OCI-LY7 (cell line): ENCODE data around the gene TFAP2E. TPM values are rescaled to one million over a fixed set of nuclear protein-coding genes. Genes with fewer than 3 reads are reported as not detected.

Experiments used
- BruUV-seq: library from RNA; stranded (reverse); fragments of 400-500 nt; replicated peaks from 2 replicates; lab custom pipeline; 2021; lab: Mats Ljungman, UMichigan
- CTCF ChIA-PET: fragments of 300-600 bp; sonication (Branson Sonifier 250); formaldehyde crosslinking; loops from one replicate; lab custom pipeline; 2022; ENCODE audit warnings: antibody characterized with exemption; ENCODE audit not compliant: unreplicated experiment; lab: Charles Lee
- POLR2A ChIA-PET: fragments of 300-600 bp; sonication (Branson Sonifier 250); formaldehyde crosslinking; loops from one replicate; lab custom pipeline; 2022; ENCODE audit warnings: antibody characterized with exemption; lab: Charles Lee
- DNase-seq: peaks from one replicate; pipeline ENCODE4 v3.0.0-alpha.2; 2015; ENCODE audit warnings: low spot score
- H2AFZ ChIP-seq: fragments of 200-600 bp; sonication (generic), shearing (Covaris generic); 2 replicates; pipeline ENCODE4 v1.6.1; 2014; ENCODE audit warnings: mild to moderate bottlenecking, antibody characterized with exemption, low read length, moderate library complexity
- H3K27ac ChIP-seq: fragments of 200-600 bp; sonication (generic); 2 replicates; pipeline ENCODE4 v1.5.1; 2014; ENCODE audit warnings: mixed run types, low read depth, mild to moderate bottlenecking, moderate library complexity, low read length, inconsistent platforms; ENCODE audit not compliant: poor library complexity, severe bottlenecking
- H3K36me3 ChIP-seq: fragments of 200-600 bp; sonication (generic); 2 replicates; pipeline ENCODE4 v1.6.1; 2014; ENCODE audit warnings: mild to moderate bottlenecking, antibody characterized with exemption, low read length, moderate library complexity, mixed read lengths; ENCODE audit not compliant: insufficient read depth
- H3K4me1 ChIP-seq: fragments of 200-600 bp; sonication (generic); 2 replicates; pipeline ENCODE4 v1.5.1; 2014; ENCODE audit warnings: mild to moderate bottlenecking, low read length; ENCODE audit not compliant: insufficient read depth, poor library complexity, severe bottlenecking
- H3K4me2 ChIP-seq: fragments of 200-600 bp; sonication (generic); 2 replicates; pipeline ENCODE4 v1.6.1; 2014; ENCODE audit warnings: mild to moderate bottlenecking, low read length
- H3K4me3 ChIP-seq: fragments of 200-600 bp; sonication (generic); 2 replicates; pipeline ENCODE4 v1.5.1; 2014; ENCODE audit warnings: mild to moderate bottlenecking, low read depth, low read length; ENCODE audit not compliant: poor library complexity, severe bottlenecking
- H3K79me2 ChIP-seq: fragments of 200-600 bp; sonication (generic); 2 replicates; pipeline ENCODE4 v1.6.1; 2016; ENCODE audit warnings: low read depth, mild to moderate bottlenecking, low read length, moderate library complexity, mixed read lengths; ENCODE audit not compliant: insufficient read depth
- H3K9me2 ChIP-seq: fragments of 200-600 bp; sonication (generic); 2 replicates; pipeline ENCODE4 v1.6.1; 2016; ENCODE audit warnings: mild to moderate bottlenecking, low read length, mixed read lengths; ENCODE audit not compliant: insufficient read depth
- H3K9me3 ChIP-seq: fragments of 200-600 bp; sonication (generic); 2 replicates; pipeline ENCODE4 v1.6.1; 2014; ENCODE audit warnings: mild to moderate bottlenecking, mixed run types, low read length, mixed read lengths
- H4K20me1 ChIP-seq: fragments of 200-600 bp; sonication (generic); 2 replicates; pipeline ENCODE4 v1.6.1; 2014; ENCODE audit warnings: mild to moderate bottlenecking, antibody characterized with exemption, low read length, moderate library complexity, mixed read lengths; ENCODE audit not compliant: insufficient read depth
- EZH2phosphoT487 ChIP-seq: fragments of 200-600 bp; sonication (generic); IDR thresholded peaks from 2 replicates; pipeline ENCODE4 v1.6.1; 2018; ENCODE audit warnings: low read depth, borderline replicate concordance, mild to moderate bottlenecking, mixed run types, antibody characterized with exemption, low read length, moderate library complexity, mixed read lengths
- intact Hi-C: fragments of 100-400 bp; cut with micrococcal nuclease; formaldehyde crosslinking; loops from one replicate; pipeline ENCODE4 v1.10.0; 2022; ENCODE audit not compliant: unreplicated experiment
- total RNA-seq, 2 experiments: library from RNA; depleted of rRNA in 1 of 2; stranded (reverse); fragments of >200 nt in 1 of 2; shearing (Covaris generic) in 1 of 2; gene quantifications; 2 replicates each; pipeline ENCODE4 v1.2.3, GENCODE V29; 2014 to 2022
- TF ChIP-seq, protein P1 (sequence below): fragments of 200-600 bp; sonication (generic); conservative IDR thresholded peaks from 2 replicates; pipeline ENCODE4 v1.5.1; 2014; ENCODE audit warnings: mild to moderate bottlenecking, antibody characterized with exemption, low read length, moderate library complexity, mixed read lengths

The TFAP2E gene
- total RNA-seq, 2 experiments from 2014 or later: 1.1 to 1.2 TPM

DNA sequence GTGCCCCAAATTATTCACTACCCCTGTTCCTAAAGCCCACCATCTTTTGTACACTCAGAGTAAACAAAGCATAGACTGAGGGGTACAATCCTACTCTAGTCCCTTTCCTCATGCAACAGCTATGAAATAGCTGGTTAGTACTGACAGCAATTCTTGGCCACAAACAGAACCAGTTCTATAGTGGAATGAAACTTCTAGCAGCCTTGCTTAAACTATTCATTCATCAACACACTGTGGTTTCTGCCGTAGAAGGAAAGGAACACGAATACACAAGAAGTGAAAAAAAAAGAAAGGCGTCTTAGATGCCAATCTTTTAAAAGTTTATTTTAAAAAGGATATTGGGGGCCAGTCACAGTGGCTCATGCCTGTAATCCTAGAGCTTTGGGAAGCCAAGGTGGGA is 58.3 kb downstream of the TFAP2E start:
- Histone ChIP-seq H3K27ac (no peak overlapping the region), H3K36me3 (peaks cover 97% of the 10 kb centered on the region), H3K9me2 (no peaks in the 10 kb centered on the region), H3K4me2 (no peak overlapping the region), H4K20me1 (peaks cover 5% of the 10 kb centered on the region; the same call in 1 of the 2 replicates), H3K79me2 (peaks cover 42% of the 10 kb centered on the region), H3K9me3 (no peaks in the 10 kb centered on the region), H3K4me3 (no peak overlapping the region), H3K4me1 (no peaks in the 10 kb centered on the region), H2AFZ (no peak overlapping the region)
- intact Hi-C loops: no loop called here
- DNase-seq: no peak
- TF ChIP-seq, protein P1, sequence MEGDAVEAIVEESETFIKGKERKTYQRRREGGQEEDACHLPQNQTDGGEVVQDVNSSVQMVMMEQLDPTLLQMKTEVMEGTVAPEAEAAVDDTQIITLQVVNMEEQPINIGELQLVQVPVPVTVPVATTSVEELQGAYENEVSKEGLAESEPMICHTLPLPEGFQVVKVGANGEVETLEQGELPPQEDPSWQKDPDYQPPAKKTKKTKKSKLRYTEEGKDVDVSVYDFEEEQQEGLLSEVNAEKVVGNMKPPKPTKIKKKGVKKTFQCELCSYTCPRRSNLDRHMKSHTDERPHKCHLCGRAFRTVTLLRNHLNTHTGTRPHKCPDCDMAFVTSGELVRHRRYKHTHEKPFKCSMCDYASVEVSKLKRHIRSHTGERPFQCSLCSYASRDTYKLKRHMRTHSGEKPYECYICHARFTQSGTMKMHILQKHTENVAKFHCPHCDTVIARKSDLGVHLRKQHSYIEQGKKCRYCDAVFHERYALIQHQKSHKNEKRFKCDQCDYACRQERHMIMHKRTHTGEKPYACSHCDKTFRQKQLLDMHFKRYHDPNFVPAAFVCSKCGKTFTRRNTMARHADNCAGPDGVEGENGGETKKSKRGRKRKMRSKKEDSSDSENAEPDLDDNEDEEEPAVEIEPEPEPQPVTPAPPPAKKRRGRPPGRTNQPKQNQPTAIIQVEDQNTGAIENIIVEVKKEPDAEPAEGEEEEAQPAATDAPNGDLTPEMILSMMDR: no peak
- no peak for TF ChIP-seq EZH2phosphoT487
- no TSS peak for BruUV-seq
- POLR2A ChIA-PET: no interaction called here
- CTCF ChIA-PET: no interaction called here

DNA sequence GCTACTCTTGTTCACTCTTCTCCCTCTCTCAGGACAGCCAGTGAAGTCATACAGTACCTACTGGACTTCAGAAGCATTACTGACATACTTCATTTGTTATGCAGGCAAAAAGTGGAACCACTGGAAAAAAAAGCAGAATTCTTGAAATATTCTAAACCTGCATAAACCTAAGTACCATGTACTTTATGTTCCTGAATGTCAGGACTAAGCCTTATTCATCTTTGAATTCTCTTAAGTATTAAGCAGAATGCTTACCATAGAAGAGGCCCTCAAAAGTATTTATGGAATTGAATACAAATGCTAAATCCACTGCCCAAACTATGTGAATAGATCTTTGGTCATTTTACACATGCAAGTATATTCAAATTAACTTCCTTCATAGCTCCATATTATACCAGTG is 60.4 kb downstream of the TFAP2E start:
- ChIA-PET POLR2A (no interaction called here), CTCF (no interaction called here)
- Histone ChIP-seq H2AFZ (no peak overlapping the region), H4K20me1 (peaks cover 20% of the 10 kb centered on the region), H3K9me3 (no peaks in the 10 kb centered on the region), H3K4me1 (peaks cover 19% of the 10 kb centered on the region), H3K27ac (no peak overlapping the region), H3K36me3 (peaks cover 83% of the 10 kb centered on the region), H3K4me3 (no peak overlapping the region), H3K79me2 (peaks cover 51% of the 10 kb centered on the region), H3K9me2 (no peaks in the 10 kb centered on the region), H3K4me2 (no peak overlapping the region)
- TF ChIP-seq, protein P1: no peak
- TF ChIP-seq EZH2phosphoT487: no peak
- DNase-seq: no peak
- BruUV-seq: no TSS peak
- intact Hi-C loops: no loop called here

DNA sequence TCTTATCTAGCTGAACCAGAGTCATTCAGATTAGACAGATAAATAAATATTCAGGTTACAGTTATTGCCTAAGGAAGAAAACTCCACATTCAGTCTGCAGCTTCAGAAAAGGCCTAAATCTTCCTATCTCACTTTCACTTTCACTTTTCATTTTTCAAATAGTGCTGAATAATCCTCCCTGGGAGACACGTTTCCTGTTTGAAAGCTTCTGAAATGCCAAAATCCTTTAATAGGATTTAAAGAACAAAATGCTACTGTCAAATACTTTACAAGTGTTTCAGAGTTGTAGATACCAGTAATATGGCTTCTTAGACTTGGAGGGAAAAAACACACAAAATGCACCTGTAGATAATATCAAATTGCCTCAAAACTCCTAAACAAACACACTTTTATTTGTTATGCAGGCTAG is 64.3 kb downstream of the TFAP2E start:
- no TSS peak for BruUV-seq
- ChIA-PET POLR2A (no interaction called here), CTCF (no interaction called here)
- H3K4me1 ChIP-seq: peaks cover 38% of the 10 kb centered on the region
- peaks cover 76% of the 10 kb centered on the region for H3K79me2 ChIP-seq
- H3K9me2 ChIP-seq: no peaks in the 10 kb centered on the region
- peaks cover 46% of the 10 kb centered on the region for H3K36me3 ChIP-seq
- H3K27ac ChIP-seq: peak overlapping the region; percentile 38
- H3K9me3 ChIP-seq: no peaks in the 10 kb centered on the region
- TF ChIP-seq, protein P1: no peak
- TF ChIP-seq EZH2phosphoT487: no peak
- no peak overlapping the region for H2AFZ ChIP-seq
- H3K4me2 ChIP-seq: peak overlapping the region; percentile 93
- H3K4me3 ChIP-seq: peak overlapping the region; percentile 66
- H4K20me1 ChIP-seq: peaks cover 31% of the 10 kb centered on the region
- DNase-seq: peak; percentile 45
- intact Hi-C loops: no loop called here
